CD4-positive, alpha-beta T cell treated with Interleukin-17A for 4 hours (primary cell): ENCODE data around the gene CIT.

ENCODE experiments used
- DNase-seq: peaks from one replicate; pipeline ENCODE4 v3.0.0-alpha.2; 2020; ENCODE audit warnings: mixed read lengths

CIT gene

DNA sequence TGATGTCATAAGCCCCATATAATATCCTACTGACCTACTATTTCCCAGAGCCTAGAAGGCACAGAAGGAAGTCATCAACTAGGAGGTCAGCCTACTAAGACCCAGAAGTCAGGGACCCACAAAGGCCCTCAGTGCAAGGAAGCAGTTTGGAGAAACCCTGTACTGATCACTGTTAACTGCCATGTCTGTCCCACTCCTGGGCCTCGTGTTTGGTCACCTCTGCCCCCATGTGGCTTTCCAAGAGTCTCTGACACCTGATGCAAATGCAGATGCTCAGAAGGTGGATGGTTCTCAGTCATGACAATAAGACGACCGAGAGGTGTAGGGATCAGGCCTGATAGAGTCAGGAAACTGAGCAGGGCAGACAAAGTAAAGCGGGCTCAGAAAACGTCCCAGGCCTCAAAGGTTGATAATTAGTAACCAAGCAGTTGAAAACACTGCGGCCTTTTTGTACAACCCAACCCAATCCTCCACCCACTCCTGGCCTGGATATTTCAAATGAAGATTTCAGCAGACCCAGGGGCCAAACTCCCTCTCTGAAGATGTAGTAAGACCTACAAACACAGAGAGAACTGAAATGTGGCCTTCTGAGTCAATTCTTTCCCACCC is 185.8 kb downstream of the CIT start:
- no peak for DNase-seq

DNA sequence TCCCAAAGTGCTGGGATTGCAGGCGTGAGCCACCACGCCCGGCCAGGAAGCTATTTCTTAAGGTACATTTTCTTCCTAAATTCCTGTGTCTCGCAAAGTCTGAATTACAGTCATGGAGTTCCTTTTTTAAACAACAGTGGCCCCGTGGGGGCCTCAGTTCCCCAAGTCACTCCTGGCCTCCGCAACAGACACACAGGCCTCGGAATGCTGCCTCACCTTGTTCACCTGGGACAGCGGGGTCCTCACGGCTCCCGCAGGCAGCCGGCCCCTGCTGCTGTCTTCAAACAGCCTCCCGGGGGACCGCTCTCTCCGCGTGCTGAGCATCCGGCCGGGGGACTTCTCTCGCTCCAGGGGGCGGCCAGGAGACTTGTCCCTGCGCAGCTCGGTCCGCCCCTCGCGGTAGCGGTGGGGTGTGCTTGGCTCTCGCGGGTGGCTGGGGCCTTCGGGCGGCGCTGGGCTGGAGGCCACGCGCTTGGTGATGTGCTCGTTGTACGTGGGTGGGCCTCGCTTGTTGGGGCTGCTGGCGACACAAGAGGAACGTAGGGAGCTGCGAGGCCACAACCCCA is 187.1 kb downstream of the CIT start:
- no peak for DNase-seq

DNA sequence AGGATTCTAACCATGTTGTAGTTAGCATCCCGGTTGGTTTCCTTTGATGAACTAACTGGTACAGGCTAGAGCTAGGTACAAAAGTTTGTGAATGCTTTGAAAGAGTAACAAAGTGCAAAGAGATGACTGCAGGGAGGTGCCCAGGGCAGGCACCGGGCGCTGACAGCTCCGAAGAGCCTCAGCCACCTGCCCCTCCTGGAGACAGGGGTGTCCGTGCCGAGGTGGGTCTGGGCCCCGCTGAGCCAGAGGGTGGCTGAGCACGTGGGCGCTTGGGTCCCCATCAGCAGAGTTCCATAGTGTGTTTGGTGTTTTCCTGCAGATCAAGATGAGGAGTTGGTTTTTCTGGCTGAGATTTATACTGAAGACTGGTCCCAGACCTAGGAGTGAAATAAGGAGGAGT is 189.2 kb downstream of the CIT start:
- DNase-seq, result no peak

DNA sequence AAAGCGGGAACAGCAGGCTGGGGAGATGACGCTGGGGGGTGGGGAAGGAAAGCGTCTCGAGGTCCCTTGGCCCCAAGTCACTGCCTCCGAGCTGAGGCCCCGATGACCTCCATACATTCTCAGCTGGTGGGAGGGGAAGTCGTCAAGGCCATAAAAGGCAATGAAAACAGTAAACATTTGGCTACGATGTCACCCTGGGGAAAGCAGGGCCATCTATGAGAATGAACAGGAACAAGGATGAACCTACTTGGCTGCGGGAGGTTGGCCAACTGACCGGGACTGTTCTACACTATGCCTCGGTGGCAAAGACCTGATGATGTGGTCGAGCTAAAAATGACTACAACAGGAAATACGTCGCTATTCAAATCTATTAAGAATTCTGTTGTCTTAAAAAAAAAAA is 189.7 kb downstream of the CIT start:
- DNase-seq, result no peak

DNA sequence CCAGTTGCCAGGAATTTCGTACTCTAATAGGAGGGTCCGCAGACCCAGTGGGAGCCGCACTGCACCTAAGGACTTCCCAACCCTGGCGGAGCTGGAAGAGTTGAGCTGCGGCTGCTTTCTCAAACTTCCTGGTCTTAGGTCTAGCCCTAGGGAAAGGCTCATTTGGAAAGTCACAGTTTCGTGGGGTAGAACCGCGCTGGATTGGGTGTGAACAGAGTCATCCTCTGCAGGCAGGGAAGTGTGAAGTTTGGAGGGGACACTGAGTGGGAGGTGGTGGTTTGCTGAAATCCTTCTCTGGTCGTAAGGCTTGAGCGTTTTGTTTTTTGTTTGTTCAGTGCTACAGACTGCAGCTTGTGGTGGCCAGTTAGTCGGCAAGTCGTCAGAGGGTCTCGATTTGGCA is 190.3 kb downstream of the CIT start:
- no peak for DNase-seq

DNA sequence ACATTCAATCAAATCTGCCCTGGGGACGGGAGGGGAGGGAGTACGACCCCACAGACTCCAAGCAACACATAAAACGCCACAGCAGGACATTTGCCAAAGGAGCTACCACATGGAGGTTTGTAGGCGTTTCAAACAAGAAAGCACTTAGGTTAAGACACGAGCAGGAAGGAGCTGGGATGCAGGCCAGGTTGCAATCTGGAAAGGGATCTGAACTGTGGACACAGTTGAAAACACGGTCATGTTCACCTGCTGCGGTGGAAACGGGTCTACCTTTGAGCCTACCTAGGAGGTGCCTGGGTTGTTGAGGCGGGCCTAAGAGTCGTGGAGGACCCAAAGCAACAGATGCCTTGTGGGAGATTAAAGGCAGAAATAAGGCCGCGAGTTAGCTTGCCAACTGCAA is 190.8 kb downstream of the CIT start:
- no peak for DNase-seq

DNA sequence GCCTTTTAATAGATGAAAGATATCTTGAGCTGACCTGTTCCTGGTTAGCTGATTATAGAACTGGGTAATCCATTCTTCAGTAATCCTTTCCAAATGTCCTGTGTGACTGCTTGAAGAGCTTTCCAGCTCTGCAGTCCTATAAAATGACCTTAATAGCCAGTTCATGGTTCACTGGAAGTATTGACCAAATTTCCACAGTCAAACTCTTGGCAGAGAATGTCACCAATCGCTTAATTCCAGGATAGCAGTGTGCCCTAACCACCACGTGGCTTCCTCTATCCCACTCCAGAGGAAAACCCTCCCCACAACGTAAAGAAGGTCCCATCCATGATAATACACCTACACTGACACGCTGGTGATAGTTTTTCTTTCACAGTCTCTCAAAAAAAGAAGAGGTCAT is 191.7 kb downstream of the CIT start:
- no peak for DNase-seq

DNA sequence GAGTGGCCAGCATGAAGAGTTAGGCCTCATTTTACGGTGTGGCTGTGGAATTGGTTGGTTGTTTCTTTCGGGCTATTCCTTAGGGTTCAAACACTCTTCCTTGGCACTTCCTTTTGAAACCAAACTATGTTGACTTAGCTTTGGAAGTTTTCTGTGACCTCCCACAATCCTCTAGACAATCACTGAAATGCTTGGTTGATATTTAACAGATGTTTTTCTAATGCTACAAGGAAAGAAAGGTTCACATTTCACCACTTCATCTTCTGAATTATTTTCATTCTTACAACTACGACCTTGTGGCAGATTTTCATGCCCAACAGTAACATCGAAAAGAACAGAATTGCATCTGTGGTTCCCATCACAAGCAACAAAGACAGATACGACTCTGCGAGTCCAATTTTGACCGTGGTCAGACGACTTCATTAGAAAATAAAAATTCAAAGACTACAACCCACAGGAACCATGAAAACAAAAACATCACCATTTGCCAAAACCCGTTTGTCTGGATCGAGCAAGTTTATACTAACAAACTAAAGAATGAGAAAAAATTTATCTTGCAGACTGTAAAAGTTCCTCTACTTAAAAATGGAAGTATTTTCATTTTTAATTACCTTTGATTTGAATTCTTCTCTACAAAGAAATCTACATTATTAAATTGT is 192.3 kb downstream of the CIT start:
- no peak for DNase-seq

DNA sequence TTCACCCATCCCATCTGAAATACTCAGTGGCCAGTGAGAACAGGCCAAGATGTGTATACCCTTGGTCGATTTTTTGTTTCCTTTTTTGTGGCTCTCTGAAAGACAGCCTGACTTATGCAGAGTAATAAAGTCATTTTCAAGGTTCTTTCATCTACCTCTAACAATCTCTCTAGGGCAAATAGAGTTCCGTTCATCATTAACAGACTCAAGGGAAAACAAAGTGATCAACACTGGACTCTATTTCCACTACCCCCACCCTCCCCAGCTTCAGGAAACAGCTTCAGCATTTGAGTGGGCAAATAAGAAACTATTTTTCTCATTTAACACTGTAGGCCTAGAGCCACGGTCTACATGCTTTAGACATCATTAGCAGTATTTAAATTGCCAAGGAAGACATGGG is 193.3 kb downstream of the CIT start:
- no peak for DNase-seq

DNA sequence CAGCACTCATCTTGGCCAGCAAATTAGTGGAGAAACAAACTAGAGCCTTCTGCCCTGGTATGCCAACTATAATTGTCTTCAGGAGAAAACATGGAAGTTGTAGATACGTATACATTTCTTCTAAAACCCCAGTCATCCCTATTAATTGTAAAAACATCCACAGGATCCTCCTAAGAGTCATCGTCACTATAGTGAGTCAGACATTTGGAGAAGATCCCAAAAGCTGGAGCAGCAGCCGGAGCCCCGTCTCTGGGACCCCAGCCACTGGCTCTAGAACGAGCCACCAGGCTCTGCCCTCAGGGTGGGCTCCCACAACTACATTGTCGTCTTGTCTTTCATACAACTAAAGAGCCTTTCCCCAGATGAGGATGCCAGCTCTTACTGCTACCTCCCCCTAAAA is 193.7 kb downstream of the CIT start:
- no peak for DNase-seq

DNA sequence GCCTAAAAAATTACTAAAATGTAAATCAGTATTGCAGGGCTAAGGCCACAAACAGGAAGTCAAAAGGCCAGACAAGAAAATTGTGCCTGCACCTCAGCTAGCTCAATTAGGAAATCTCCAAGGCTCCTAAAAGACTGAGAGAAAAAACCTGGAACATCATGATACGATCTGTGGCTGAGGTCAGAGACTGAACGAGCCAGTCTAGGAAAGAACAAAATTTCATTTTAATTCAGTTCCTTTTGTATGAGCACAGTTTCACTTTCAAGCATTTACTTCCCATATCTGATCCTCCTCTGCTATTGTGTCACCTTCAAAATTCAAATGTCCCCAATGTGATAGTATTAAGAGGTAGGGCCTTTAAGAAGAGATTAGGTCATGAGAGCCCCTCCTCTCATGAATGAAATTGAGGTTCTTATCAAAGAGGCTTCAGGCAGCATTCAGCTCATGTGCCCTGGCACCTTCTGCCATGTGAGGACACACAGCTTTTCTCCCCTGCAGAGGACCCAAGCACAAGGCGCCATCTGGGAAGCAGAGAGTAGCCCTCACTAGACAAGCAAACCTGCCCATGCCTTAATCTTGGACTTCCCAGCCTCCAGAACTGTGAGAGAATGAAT is 194.4 kb downstream of the CIT start:
- no peak for DNase-seq

DNA sequence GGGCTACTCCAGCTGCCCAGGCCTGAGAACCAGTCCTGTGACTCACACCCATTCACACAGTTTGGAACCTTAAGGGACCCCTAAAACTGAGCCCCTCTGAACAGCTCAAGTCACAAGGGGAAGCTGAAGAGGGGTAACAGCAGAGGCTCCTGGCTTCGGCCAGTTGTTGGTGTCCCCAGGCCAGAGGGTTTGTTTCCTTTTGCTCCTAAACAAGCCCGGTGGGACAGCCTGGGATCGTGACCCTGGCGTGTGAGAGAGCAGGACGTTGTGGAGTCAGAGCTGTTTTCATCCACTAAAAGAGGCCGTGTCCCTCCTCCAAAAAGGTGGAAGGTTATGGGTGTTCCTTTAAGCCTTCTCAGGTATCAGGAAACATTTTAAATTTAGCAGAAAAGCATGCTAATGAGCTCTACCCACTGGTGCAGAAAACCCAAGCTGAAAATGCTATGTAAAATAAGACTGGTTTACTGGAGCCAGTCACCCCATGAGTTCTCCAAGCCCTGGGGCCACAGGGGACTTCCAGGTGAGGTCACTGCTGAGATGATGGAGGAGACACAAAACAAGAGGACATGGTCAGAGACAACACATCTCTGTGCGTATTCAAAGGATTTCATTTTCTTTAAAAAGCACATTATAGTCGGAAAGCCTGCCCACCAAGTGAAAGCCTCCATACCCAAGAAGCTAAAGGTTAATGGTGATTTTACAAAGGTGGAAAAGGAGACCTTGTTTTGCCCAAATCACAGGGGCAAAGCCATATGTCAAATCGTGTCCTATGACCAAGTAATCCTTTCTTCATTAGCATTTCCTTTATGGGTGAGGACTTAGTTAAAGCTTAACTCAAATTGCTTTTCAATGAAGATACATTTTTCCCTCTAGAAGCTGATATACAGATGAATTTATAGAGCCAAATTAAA is 195.1 kb downstream of the CIT start:
- no peak for DNase-seq

DNA sequence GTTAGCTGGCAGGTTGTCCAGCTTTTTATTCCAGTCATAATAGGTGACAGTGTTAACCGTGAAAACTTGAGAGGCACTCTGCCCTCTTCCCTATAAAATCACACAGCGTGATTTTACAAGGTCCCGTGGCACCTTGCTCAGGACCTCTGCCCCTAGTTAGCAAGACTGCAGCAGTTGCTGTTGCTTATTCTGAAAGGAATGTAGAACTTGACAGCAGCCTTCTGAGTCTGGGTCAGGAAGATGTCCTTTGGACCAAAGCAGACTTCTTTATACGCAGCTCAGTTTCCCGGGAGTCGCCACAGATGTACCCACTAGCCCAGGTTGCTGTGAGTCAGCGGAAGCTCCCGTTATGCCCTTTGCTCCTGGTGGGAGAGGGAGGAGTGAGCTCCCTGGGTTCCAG is 196.0 kb downstream of the CIT start:
- DNase-seq, result no peak

DNA sequence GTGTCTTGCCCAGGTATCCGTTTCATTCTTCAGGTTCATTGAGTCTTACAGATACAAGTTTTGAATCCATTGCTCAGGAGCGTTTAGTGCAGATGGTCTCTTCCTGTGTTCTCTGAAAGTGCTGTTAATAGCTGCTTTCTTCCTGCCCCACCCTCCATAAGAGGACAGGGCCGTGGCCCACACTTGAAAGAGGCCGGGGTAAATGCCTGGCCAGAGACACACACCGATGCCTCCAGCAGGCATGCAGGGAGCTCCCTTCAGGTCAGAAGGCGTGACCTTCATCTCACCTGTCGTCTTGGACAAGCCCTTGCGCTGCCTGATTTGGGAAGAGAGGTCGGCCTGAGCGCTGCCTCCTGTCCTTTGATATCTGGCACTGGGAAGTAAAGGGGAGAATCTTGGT is 197.6 kb downstream of the CIT start:
- no peak for DNase-seq

DNA sequence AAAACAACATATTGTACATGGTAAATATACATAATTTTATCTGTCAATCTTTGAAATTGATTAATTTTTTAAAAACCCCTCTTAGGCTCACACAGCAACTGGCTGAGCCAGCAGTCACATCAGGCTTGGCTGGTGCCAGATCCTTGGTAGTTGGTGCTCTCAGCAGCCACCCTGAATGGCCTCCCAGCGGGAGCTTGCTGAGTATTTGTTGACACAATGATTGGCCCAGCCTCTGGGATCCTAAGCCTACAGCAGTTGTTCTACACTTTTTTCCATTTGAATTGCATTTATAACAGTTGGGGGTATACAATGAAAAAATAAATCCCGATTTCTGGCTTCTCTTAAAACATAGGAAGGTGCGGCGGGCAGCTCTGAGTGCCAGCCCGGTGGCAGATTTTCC is 198.0 kb downstream of the CIT start:
- DNase-seq, result no peak

DNA sequence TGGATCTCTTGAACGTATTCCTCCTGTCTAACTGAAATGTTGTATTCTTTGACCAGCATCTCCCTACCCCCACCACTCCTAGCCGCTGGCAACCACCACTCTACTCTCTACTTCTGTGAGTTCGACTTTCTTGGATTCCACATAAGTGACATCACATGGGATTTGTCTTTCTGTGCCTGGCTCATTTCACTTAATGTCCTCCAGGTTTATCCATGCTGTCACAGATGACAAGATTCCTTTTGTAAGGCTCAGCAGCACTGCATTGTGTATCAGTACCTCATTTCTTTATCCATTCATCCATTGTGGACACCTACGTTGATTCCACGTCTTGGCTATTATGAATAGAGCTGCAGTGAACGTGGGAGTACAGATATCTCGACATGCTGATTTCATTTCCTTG is 198.7 kb downstream of the CIT start:
- DNase-seq, result no peak

DNA sequence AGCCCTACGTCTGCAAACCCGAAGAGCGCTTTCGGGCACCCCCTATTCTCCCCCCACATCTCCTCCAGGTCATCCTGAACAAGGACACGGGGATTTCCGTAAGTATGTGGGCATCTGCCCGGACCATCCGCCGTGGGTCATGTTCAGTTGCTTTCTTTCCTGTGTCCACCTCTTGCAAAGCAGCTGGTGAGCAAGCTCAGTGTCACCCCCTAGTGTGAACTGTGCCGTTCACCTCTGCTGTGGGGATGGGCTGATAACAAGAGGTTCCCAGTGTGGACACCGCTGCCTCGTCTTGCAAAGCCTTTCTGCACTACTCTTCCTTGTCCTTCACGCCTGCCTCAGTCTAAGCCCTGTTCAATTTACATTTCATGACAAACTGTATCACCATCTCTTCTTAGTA is 200.5 kb downstream of the CIT start:
- no peak for DNase-seq

DNA sequence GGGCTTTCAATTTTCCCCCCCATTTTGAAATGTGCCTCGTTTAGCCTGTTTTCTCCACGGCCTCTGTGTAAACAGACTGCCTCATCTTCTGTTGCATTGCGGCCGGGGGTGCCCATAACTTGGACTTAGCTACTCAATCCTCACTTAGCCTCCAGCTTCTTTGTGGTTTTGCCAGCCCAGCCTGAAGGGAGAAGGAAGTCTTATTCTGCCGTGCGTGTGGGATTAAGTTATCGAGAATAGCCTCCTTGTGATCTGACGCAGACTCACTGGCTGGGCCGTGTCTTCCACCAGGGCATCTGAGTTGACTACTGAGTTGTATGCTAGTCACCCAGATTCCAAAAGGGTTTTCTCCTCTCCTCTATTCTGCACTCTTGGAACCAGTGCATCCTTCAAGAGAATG is 201.1 kb downstream of the CIT start:
- no peak for DNase-seq

DNA sequence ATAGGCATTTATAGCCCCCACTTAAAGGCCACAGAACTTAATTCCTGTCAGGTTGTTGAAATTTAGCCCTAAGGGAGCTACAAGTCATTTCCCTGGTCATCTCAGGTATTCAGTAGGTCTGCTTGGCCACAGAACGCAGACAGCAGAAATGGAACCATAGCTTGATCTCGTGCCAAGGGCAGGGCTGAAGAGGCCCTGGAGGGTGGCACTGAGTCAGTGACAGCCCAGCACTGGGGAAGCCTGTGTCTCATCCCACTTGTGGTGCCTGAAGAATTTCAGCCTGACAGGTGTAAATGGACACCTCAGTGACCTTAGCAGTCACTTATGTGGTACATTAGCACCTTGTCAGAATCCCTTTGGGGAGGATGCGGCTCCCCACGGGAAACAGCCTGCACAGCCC is 202.6 kb downstream of the CIT start:
- no peak for DNase-seq

DNA sequence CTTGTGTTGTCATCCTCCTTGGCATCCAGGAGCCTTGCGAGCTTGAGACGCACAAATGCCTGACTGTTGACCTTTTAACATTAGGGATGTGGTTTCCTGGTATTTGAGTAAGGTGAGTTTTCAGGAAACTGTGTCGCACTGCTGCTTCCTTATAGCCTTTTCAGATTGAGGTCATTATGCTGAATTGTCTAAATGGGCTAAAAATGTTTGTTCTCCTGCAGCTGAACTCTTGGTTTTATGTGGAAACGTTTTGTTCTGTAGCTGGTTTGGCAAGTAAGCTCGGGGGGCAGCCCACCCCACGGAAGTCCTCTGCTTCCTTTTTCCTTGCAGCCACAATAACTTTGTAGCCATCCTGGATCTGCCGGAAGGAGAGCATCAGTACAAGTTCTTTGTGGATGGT is 203.5 kb downstream of the CIT start:
- DNase-seq, result no peak

DNA sequence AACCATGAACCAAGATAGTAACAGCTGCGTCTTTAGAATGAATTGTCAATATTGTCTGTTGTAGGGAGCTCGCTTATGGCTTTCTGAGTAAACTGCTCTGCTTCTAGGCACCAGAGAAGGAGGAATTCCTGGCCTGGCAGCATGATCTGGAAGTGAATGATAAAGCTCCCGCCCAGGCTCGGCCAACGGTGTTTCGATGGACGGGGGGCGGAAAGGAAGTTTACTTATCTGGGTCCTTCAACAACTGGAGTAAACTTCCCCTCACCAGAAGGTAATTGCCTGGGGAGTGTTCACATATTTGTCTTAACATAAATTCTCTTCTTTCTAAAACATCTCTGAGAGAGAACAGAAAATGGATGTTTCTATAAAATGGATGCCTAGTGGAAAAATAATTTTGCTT is 204.9 kb downstream of the CIT start:
- DNase-seq, result no peak

DNA sequence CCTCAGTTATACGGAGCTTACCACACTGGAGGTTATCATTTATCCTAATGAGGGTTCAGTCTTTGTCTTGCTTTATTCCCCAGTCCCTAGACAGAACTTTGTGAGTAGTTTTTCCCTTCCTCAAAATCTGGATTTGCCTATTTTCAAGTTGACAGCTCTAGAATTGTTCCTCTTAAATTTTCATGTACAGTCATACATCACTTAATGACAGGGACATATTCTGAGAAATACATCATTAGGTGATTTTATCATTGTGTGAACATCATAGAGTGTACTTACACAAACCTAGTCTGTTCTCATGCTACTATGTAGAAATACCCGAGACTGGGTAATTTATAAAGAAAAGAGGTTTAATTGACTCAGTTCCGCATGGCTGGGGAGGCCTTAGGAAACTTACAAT is 206.1 kb downstream of the CIT start:
- DNase-seq, result no peak

DNA sequence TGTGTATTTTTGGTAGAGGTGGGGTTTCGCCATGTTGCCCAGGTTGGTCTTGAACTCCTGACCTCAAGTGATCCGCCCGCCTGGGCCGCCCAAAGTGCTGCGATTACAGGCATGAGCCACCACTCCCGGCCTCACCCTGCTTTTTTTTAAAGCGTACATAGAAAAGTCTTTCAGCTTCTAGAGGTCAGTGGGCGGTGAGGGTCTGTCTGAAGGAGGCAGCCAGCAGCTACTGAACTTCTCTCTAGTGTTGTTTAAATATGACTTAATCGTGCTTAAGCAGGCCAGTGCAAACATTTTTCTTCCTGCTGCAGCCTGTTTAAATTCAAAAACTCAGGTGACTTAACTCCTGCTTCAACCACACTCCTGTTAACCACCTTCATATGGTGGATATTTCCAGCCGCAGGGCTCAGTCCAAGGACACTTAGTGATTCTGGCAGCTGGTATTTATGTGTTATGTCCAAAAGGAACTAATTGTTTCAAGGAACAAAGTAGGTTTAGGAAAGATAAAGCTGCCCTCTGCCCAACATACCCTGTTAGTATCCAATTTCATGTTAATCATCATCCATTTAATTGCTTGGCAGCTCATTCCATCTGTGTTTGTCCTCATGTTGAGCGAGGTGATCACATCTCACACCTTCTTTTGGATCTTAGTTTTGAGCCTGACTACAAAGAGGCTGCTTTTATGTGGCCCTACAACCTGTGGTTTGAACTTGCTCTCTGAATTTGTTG is 207.2 kb downstream of the CIT start:
- DNase-seq, result no peak
